K562 (cell line): Measurements from ENCODE around the gene SLC15A1. TPM values are rescaled to one million over a fixed set of nuclear protein-coding genes. Genes with fewer than 3 reads are reported as not detected.
A peak's percentile ranks its signal among the peaks of the same experiment; 100 is the strongest.

Experiments used
- ATAC-seq: fragments of 200-7000 bp; cut with Tn5 transposase; 3 replicates; pipeline ENCODE4 v1.9.1; 2020; ENCODE audit warnings: moderate library complexity
- BruUV-seq: library from RNA; stranded (reverse); fragments of 400-500 nt; replicated peaks from 2 replicates; lab custom pipeline; 2021; lab: Mats Ljungman, UMichigan
- CTCF ChIA-PET: fragments of 300-600 bp; formaldehyde crosslinking; extraction: SDS; loops from one replicate; lab custom pipeline; 2021; ENCODE audit warnings: low intra/inter-chr PET ratio; lab: Yijun Ruan, JAX
- POLR2A ChIA-PET: fragments of 300-600, 350-650 bp; sonication (Branson Sonifier 250); formaldehyde crosslinking; extraction: SDS; loops from one replicate; lab custom pipeline; 2021; ENCODE audit warnings: antibody characterized with exemption, inconsistent platforms; lab: Yijun Ruan, JAX
- DNase-seq, 4 experiments: peaks; one replicate each; pipeline versions ENCODE4 v3.0.0 to v3.0.0-alpha.2; 2011 to 2018; ENCODE audit warnings: low spot score in 3 of 4, mixed read lengths in 3 of 4; ENCODE audit errors: extremely low read depth in 1 of 4
- FAIRE-seq: peaks from 2 replicates; lab custom pipeline; 2011; peaks lifted over from hg19 to GRCh38; lab: Jason Lieb, UNC
- H2AFZ ChIP-seq: 2 replicates; pipeline ENCODE4 v1.6.0; 2011; ENCODE audit warnings: low read depth, low read length, control low read depth, inconsistent platforms
- H3K27ac ChIP-seq: fragments of 200-600 bp; 3 replicates; pipeline ENCODE4 v1.8.0; 2011; ENCODE audit warnings: low read depth, mild to moderate bottlenecking, control low read depth, inconsistent platforms, low read length, moderate library complexity, mixed read lengths; ENCODE audit errors: extremely low read depth
- H3K27me3 ChIP-seq, 2 experiments: fragments of 300-600 bp in 1 of 2; 2 replicates in 1 of 2; 3 replicates in 1 of 2; pipeline versions ENCODE4 v1.6.0 to v1.8.0; 2011; ENCODE audit warnings: inconsistent platforms in 2 of 2, low read length in 2 of 2, mild to moderate bottlenecking in 1 of 2, mixed read lengths in 1 of 2, moderate library complexity in 1 of 2; ENCODE audit not compliant: control insufficient read depth in 2 of 2, insufficient read depth in 2 of 2
- H3K36me3 ChIP-seq: fragments of 300-600 bp; 3 replicates; pipeline ENCODE4 v1.8.0; 2011; ENCODE audit warnings: mild to moderate bottlenecking, low read length, inconsistent platforms; ENCODE audit not compliant: control insufficient read depth, insufficient read depth
- H3K4me1 ChIP-seq, 2 experiments: fragments of 200-600 bp in 1 of 2; replicated peaks in 1 of 2; 2 replicates in 1 of 2; 3 replicates in 1 of 2; pipeline versions ENCODE4 v1.5.1 to v1.8.0; 2011; ENCODE audit warnings: inconsistent platforms in 2 of 2, low read length in 2 of 2, mild to moderate bottlenecking in 1 of 2, mixed read lengths in 1 of 2, moderate library complexity in 1 of 2; ENCODE audit not compliant: control insufficient read depth in 2 of 2, insufficient read depth in 2 of 2
- H3K4me2 ChIP-seq: 2 replicates; pipeline ENCODE4 v1.6.1; 2011; ENCODE audit warnings: low read length, control low read depth, inconsistent platforms, mixed read lengths; ENCODE audit not compliant: insufficient read depth
- H3K4me3 ChIP-seq: fragments of 200-600 bp; sonication (generic), shearing (Covaris generic); 2 replicates; pipeline ENCODE4 v1.5.1; 2016; ENCODE audit warnings: control low read depth, inconsistent platforms
- H3K79me2 ChIP-seq: fragments of 200-600 bp; 3 replicates; pipeline ENCODE4 v1.8.0; 2011; ENCODE audit warnings: low read length, inconsistent platforms; ENCODE audit not compliant: control insufficient read depth, insufficient read depth
- H3K9ac ChIP-seq, 2 experiments: 2 replicates each; pipeline versions ENCODE4 v1.6.0 to v1.6.1; 2011; ENCODE audit warnings: low read depth in 2 of 2, low read length in 2 of 2, control low read depth in 1 of 2, inconsistent platforms in 1 of 2, mild to moderate bottlenecking in 1 of 2, mixed read lengths in 1 of 2; ENCODE audit not compliant: insufficient read depth in 1 of 2
- H3K9me1 ChIP-seq: one replicate; pipeline ENCODE4 v1.6.0; 2011; ENCODE audit warnings: inconsistent platforms, mild to moderate bottlenecking, low read length, moderate library complexity; ENCODE audit not compliant: control insufficient read depth, insufficient read depth
- H3K9me3 ChIP-seq: replicated peaks from 2 replicates; pipeline ENCODE4 v1.5.1; 2011; ENCODE audit warnings: low read depth, low read length, inconsistent platforms; ENCODE audit not compliant: control insufficient read depth, insufficient read depth
- H4K20me1 ChIP-seq: replicated peaks from 2 replicates; pipeline ENCODE4 v1.6.1; 2011; ENCODE audit warnings: low read length, inconsistent platforms, mixed read lengths; ENCODE audit not compliant: control insufficient read depth, insufficient read depth
- ARNT ChIP-seq, 2 experiments: fragments of 450-650 bp; IDR thresholded peaks; 2 replicates each; pipeline ENCODE4 v1.6.1; 2016; ENCODE audit warnings: mild to moderate bottlenecking in 1 of 2
- CBX5 ChIP-seq: IDR thresholded peaks from 2 replicates; pipeline ENCODE4 v1.6.1; 2014; ENCODE audit warnings: low read depth, borderline replicate concordance
- MAFG ChIP-seq: fragments of 450-650 bp; conservative IDR thresholded peaks from 2 replicates; pipeline ENCODE4 v1.6.1; 2016; ENCODE audit warnings: missing genetic modification characterization, missing compliant biosample characterization
- NFIC ChIP-seq: fragments of 450-650 bp; IDR thresholded peaks from 2 replicates; pipeline ENCODE4 v1.6.1; 2017; ENCODE audit warnings: mild to moderate bottlenecking, inconsistent platforms
- ZKSCAN1 ChIP-seq: fragments of 150-350 bp; IDR thresholded peaks from 2 replicates; pipeline ENCODE4 v1.6.1; 2016; ENCODE audit warnings: low read depth, low read length
- ZMIZ1 ChIP-seq, 2 experiments: fragments of 150-350 bp in 1 of 2; IDR thresholded peaks; 2 replicates each; pipeline ENCODE4 v1.6.1; 2012 to 2016; ENCODE audit warnings: low read depth in 2 of 2, low read length in 2 of 2, mild to moderate bottlenecking in 1 of 2, moderate library complexity in 1 of 2
- ZNF592 ChIP-seq: fragments of 450-650 bp; IDR thresholded peaks from 2 replicates; pipeline ENCODE4 v1.6.1; 2017; ENCODE audit warnings: antibody characterized with exemption, mild to moderate bottlenecking
- WGBS: fragments of 100-300 bp; shearing (Covaris generic); methylation state at CpG from one replicate; pipeline ENCODE4 v1.1.6; 2016; ENCODE audit warnings: low coverage, mixed read lengths; ENCODE audit not compliant: insufficient coverage; ENCODE audit errors: missing lambda C conversion rate; 5-methylcytosine and 5-hydroxymethylcytosine counted together
- in situ Hi-C: fragments of 300-500 bp; cut with MboI; formaldehyde crosslinking; loops from 4 replicates; pipeline ENCODE4 v1.15.0; 2018; ENCODE audit warnings: inconsistent platforms, mixed read lengths
- intact Hi-C: fragments of 100-400 bp; cut with micrococcal nuclease; formaldehyde crosslinking; loops from 2 replicates; pipeline ENCODE4 v1.14.2; 2022
- polyA plus RNA-seq, 8 experiments: library from polyadenylated mRNA; depleted of rRNA in 4 of 8; stranded (reverse) in 5 of 8; unstranded in 3 of 8; fragments of >200 nt; fragmentation: Nextera tagmentation in 2 of 8; fragmentation: Illumina TruSeq in 1 of 8; extraction: Ambion mirVana in 2 of 8; extraction: Trizol in 1 of 8; gene quantifications; 2 replicates each; pipeline versions ENCODE4 v1.2.1 to v1.2.3, GENCODE V29; 2011 to 2014; ENCODE audit warnings: inconsistent platforms in 1 of 8, missing spikeins in 1 of 8
- total RNA-seq, 7 experiments: library from RNA; depleted of rRNA in 6 of 7; stranded (reverse); fragments of >200 nt in 6 of 7; fragmentation: Illumina TruSeq in 2 of 7; extraction: Trizol in 2 of 7; gene quantifications; 2 replicates each; pipeline versions ENCODE4 v1.2.1 to v1.2.3, GENCODE V29; 2011 to 2021; ENCODE audit warnings: low replicate concordance in 1 of 7

Gene SLC15A1
- total and polyA plus RNA-seq, 9 of the 15 experiments (the other 6 are each of a cell fraction or from before 2014, with no cell fraction given) = not detected

- Histone ChIP-seq H4K20me1 (no peaks in the 10 kb centered on the region), H3K27ac (no peak overlapping the region), H3K9ac (no peak overlapping the region), H3K9me1 (no peaks in the 10 kb centered on the region), H3K4me1 (no peaks in the 10 kb centered on the region), H3K4me3 (no peak overlapping the region), H3K9me3 (no peaks in the 10 kb centered on the region), H3K36me3 (no peaks in the 10 kb centered on the region), H3K27me3 (peaks cover 4 to 30% of the 10 kb centered on the region in 2 experiments; a peak in 3 of 5 replicates), H2AFZ (no peak overlapping the region), H3K4me2 (no peak overlapping the region), H3K79me2 (no peaks in the 10 kb centered on the region)
- no peak for DNase-seq
- intact Hi-C loops = no loop called here
- TF ChIP-seq ZKSCAN1 (no peak), NFIC (peak; percentile 46; the same call in 1 of the 2 replicates), ARNT (IDR thresholded peaks at IDR 0.05) (no peak)
- no peak for ATAC-seq
- 10% methylated on average over 4 of the region's 4 CpGs for WGBS
- in situ Hi-C loops = no loop called here
- ChIA-PET POLR2A (no interaction called here), CTCF (no interaction called here)
- no TSS peak for BruUV-seq
- no peak for FAIRE-seq
Observed at GRCh38 chr13:98691360-98691759, 61.1 kb downstream of the SLC15A1 start.

- in situ Hi-C loops = no loop called here
- WGBS = 5% methylated on average over 15 of the region's 15 CpGs
- Histone ChIP-seq H3K4me1 (no peaks in the 10 kb centered on the region), H3K27me3 (peaks cover 4 to 36% of the 10 kb centered on the region in 2 experiments; a peak in 4 of 5 replicates), H2AFZ (no peak overlapping the region), H3K9me1 (no peaks in the 10 kb centered on the region), H3K9me3 (no peaks in the 10 kb centered on the region), H3K4me3 (no peak overlapping the region), H3K9ac (no peak overlapping the region), H3K79me2 (no peaks in the 10 kb centered on the region), H3K4me2 (no peak overlapping the region), H4K20me1 (no peaks in the 10 kb centered on the region), H3K27ac (no peak overlapping the region), H3K36me3 (no peaks in the 10 kb centered on the region)
- no TSS peak for BruUV-seq
- FAIRE-seq (no peak), ATAC-seq (no peak), DNase-seq (no peak)
- ChIA-PET POLR2A (no interaction called here), CTCF (no interaction called here)
- intact Hi-C loops = no loop called here
- no peak for TF ChIP-seq ZNF592
- no peak for TF ChIP-seq ZMIZ1 (IDR thresholded peaks at IDR 0.05; ENCODE audit: low read depth in 2 of 2, low read length in 2 of 2)
- TF ChIP-seq CBX5 = no peak
- no peak for TF ChIP-seq MAFG (tag)
Observed at GRCh38 chr13:98690348-98691022, 62.0 kb downstream of the SLC15A1 start.
